AG20443 (cell line): ENCODE results near the gene AIM2.
"Not testable (repeated sequence)": the region's sequence is repeated elsewhere in the genome, so short reads cannot be mapped to it uniquely, and the experiment has no call there.

Experiments used
- DNase-seq: peaks from one replicate; pipeline ENCODE4 v3.0.0; 2012; ENCODE audit warnings: low spot score, mixed read lengths

The AIM2 gene

DNA sequence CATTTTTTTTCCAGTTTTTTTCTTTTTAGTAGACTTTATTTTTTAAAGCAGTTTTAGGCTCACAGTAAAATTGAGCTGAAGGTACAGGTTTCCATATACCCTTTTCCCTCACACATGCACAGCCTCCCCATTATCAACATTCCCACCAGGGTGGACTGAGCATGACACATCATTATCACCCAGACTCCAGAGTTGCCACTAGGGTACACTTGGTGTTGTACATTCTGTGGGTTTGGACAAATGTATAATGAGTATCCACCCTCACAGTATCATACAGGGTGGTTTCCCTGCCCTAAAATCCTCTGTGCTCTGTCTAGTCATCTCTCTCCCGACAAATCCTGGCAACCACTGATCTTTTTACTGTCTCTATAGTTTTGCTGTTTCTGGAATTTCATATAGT lies 3.0 kb upstream of the AIM2 start:
- DNase-seq = no peak

GRCh38 chr1:159077120-159077961 lies 775 bp upstream of the AIM2 start:
- DNase-seq = no peak

GRCh38 chr1:159071970-159072582 lies 4.5 kb downstream of the AIM2 start:
- peak; percentile 73 for DNase-seq

DNA sequence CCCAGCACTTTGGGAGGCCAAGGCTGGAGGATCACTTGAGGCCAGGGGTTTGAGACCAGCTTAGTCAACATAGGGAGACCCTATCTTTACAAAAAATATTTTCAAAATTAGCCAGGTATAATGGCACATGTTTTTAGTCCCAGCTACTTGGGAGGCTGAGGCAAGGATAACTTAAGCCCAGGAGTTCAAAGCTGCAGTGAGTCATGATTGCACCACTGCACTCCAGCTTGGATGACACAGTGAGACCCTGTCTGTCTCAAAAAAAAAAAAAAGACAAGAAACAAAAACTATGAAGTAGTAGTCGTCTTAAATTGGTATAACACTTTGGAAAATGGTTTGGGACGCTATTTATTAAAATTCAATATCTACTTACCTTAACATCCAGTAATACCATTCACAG lies 7.7 kb downstream of the AIM2 start:
- DNase-seq = no peak

- no peak for DNase-seq
Measured at GRCh38 chr1:159067699-159068621, 8.6 kb downstream of the AIM2 start.

DNA sequence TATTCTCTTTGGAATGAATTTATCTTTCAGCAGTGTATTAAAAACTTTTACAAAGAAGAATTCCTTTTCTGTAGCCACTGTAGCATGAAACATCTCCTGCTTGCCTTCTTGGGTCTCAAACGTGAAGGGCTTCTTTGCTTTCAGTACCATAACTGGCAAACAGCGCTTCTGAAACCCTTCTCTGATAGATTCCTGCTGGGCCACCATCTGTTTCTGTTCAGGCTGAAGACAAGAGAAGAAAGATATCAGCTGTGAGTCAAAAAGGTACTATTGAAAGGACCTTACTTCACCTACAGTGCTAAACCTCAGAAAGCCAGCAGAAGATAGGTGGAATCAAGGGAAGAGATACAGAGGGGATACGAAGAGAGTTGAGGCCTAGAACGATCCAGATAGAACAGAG lies 10.5 kb downstream of the AIM2 start:
- no peak for DNase-seq

GRCh38 chr1:159065106-159065505 lies 11.5 kb downstream of the AIM2 start:
- DNase-seq = no peak

- no peak for DNase-seq
Measured at GRCh38 chr1:159058751-159059150, 17.8 kb downstream of the AIM2 start.

GRCh38 chr1:159056069-159056698 lies 20.4 kb downstream of the AIM2 start:
- DNase-seq = no peak

- DNase-seq = no peak
Measured at GRCh38 chr1:159055181-159055641, 21.4 kb downstream of the AIM2 start.

DNA sequence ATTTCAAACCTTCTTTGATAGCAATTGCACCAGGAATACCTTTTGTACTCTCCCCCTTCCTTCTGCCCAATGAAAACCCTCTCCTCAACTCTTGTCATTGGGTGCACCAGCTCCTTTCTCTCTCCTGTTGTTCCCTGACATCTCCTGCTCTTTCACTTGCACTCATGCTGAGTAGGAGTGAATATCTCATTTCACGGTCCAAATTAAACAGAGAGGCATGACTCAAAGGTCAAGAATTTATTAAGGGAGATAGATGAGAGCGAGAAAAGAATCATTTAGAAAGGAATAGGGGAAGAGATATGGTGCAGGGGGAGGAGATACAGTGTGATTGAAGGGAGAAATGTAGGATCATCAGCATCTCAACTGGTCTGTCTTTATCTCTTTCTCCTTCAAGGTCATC lies 22.1 kb downstream of the AIM2 start:
- DNase-seq = no peak

DNA sequence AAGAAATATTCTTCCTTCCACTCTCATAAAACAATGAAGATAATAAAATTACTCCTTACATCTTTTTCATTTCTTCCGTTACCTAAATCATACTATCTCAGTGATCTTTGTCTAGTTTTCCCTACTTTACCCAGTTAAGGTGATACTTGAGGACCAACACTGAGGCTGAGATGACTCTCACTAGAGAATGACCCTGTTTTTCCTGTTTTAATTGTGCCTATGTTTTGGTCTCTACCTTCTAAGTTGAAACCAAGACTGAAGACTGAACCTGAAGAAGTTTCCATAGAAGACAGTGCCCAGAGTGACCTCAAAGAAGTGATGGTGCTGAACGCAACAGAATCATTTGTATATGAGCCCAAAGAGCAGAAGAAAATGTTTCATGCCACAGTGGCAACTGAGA lies 25.1 kb downstream of the AIM2 start:
- DNase-seq = no peak

DNA sequence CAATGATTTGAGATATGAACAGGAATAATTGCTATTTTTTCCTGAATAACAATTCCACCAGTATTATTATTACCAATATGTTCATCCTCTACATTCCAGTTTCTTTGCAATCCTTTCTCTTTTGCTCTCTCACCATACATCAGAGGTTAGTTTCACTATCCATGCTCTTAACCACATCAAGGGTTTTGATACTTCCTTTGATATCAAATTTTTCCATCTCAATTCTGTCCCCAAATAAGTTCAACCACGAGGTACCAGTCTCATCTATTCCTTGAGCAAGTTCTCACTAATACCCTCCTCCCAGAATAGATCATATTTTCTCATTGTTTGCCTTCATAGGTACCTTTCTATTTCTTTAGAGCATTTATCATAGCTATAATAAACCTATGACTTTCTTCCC lies 30.1 kb downstream of the AIM2 start:
- DNase-seq = not testable (repeated sequence)

GRCh38 chr1:159040893-159041724 lies 35.5 kb downstream of the AIM2 start:
- no peak for DNase-seq

- DNase-seq = peak; percentile 58
Measured at GRCh38 chr1:159040206-159040605, 36.4 kb downstream of the AIM2 start.

DNA sequence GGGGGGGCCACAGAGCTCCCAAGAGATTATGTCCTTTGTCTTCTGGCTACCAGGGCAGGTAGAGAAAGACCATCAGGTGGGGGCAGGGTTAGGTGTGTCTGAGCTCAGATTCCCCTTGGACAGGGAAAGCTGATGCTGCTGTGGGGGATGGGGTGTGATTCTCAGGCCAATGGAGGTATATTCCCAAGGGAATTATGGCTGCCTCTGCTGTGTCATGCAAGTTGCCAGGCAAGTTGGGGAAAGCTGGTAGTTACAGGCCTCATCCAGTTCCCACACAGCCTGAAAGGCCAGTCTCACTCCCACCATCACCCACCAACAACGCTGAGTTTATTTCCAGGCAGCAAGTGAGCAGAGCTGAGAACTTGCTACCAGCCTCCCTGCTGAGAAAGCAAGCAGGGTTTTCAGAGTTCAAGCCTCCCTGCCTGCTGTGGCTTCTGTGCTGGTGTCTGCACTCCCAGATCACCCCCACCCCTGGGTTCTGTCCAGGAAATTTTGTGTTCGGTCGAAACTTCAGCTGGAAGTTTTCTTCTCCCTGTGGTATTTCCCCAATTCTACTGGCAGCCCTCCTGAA lies 45.6 kb downstream of the AIM2 start:
- DNase-seq = no peak

DNA sequence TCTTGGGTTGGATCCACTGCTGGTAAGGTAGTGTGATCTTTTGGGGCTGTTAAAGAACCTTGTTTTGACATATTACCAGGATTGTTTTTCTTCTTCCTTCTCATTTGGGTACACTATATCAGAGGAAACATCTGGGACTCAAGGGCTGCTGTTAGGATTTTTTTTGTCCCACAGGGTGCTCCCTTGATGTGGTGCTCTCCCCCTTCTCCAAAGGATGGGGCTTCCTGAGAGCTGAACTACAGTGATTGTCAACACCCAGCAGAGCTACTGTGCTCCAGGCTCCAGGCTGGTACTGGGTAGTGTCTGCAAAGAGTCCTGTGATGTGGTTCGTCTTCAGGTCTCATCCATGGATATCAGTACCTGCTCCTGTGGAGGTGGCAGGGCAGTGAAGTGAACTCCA lies 46.3 kb downstream of the AIM2 start:
- no peak for DNase-seq

DNA sequence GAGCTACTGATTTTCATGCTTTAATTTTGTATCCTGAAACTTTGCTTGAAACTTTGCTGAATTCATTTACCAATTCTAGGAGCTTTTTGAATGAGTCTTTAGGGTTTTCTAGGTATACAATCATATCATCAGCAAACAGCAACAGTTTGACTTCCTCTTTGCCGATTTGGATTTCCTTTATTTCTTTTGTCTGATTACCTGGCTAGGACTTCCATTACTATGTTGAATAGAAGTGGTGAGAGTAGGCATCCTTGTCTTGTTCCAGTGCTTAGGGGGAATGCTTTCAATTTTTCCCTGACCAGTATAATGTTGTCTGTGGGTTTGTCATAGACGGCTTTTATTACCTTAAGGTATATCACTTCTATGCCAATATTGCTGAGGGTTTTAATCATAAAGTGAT lies 49.7 kb downstream of the AIM2 start:
- DNase-seq = not testable (repeated sequence)

DNA sequence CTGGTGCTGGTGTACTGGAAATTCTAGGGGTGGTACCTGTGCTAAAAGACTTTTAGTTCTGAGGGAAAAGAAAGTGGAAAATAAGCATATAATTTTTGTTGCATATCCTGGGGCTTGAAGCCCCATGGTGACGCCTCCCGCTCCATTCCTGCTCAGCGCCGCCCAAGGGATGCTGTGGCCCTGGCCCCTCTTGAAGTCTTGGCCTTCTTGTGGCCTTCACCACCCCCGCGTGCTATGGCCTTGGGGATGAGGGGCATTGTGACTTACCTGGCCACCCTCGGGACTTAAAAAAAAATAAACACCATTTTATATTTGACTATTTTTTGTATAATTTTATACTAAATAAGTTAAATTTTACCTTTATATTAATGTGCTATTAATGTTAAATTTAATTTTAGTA lies 51.5 kb downstream of the AIM2 start:
- no peak for DNase-seq

- no peak for DNase-seq
Measured at GRCh38 chr1:159023723-159024122, 52.8 kb downstream of the AIM2 start.

- DNase-seq = peak; percentile 85
Measured at GRCh38 chr1:159015440-159015909, 61.1 kb downstream of the AIM2 start.
